ENCODE results near the gene EEF2. TPM values are rescaled to one million over a fixed set of nuclear protein-coding genes. Genes with fewer than 3 reads are reported as not detected.

Gene EEF2
- total RNA-seq, 1 experiment from 2014 or later: 1,124 TPM

GRCh38 chr19:4018140-4018613 is 32.9 kb upstream of the EEF2 start:
- no peaks in the 10 kb centered on the region for H3F3A ChIP-seq (ENCODE audit: low read length, unreplicated experiment)
- no peak for DNase-seq
- H3K4me3 ChIP-seq (ENCODE audit: low read length): no peak overlapping the region
- H3K4me2 ChIP-seq (ENCODE audit: low read length): no peak overlapping the region
- no peaks in the 10 kb centered on the region for H3K9me2 ChIP-seq (replicated peaks; ENCODE audit: low read length)
- no peak for ATAC-seq
- CTCF ChIA-PET: no interaction called here
- TF ChIP-seq EZH2phosphoT487 (IDR thresholded peaks at IDR 0.05; ENCODE audit: borderline replicate concordance, low read length) (no peak), CTCF (conservative IDR thresholded peaks at IDR 0.05; ENCODE audit: low read depth, low read length) (no peak), EZH2 (IDR thresholded peaks at IDR 0.05; ENCODE audit: low read length, unreplicated experiment) (no peak)
- H3K4me1 ChIP-seq (ENCODE audit: insufficient read depth, low read length): no peaks in the 10 kb centered on the region
- intact Hi-C loops (cut with micrococcal nuclease): no loop called here
- H2AFZ ChIP-seq (ENCODE audit: low read length): no peak overlapping the region
- H3K79me2 ChIP-seq (ENCODE audit: low read length): peaks cover 22% of the 10 kb centered on the region
- H3K27me3 ChIP-seq (ENCODE audit: low read length): no peaks in the 10 kb centered on the region
- POLR2A ChIA-PET (ENCODE audit: unreplicated experiment): no interaction called here
- no peaks in the 10 kb centered on the region for H3K36me3 ChIP-seq (ENCODE audit: low read depth, low read length)
- H3K9ac ChIP-seq (ENCODE audit: low read length): no peak overlapping the region
- no peaks in the 10 kb centered on the region for H3K9me3 ChIP-seq (ENCODE audit: low read length)
- BruUV-seq (replicated peaks): no TSS peak
- H4K20me1 ChIP-seq (ENCODE audit: low read length): no peaks in the 10 kb centered on the region
- no peak overlapping the region for H3K27ac ChIP-seq (ENCODE audit: low read length)

- Histone ChIP-seq H3K36me3 (ENCODE audit: low read depth, low read length) (no peaks in the 10 kb centered on the region), H3K9me2 (replicated peaks; ENCODE audit: low read length) (no peaks in the 10 kb centered on the region), H3K4me1 (ENCODE audit: insufficient read depth, low read length) (no peaks in the 10 kb centered on the region), H3K9ac (ENCODE audit: low read length) (no peak overlapping the region), H3F3A (ENCODE audit: low read length, unreplicated experiment) (no peaks in the 10 kb centered on the region), H4K20me1 (ENCODE audit: low read length) (no peaks in the 10 kb centered on the region), H3K27ac (ENCODE audit: low read length) (no peak overlapping the region), H3K79me2 (ENCODE audit: low read length) (peaks cover 21% of the 10 kb centered on the region), H2AFZ (ENCODE audit: low read length) (no peak overlapping the region), H3K4me2 (ENCODE audit: low read length) (no peak overlapping the region), H3K4me3 (ENCODE audit: low read length) (no peak overlapping the region), H3K9me3 (ENCODE audit: low read length) (no peaks in the 10 kb centered on the region), H3K27me3 (ENCODE audit: low read length) (no peaks in the 10 kb centered on the region)
- POLR2A ChIA-PET (ENCODE audit: unreplicated experiment): no interaction called here
- no TSS peak for BruUV-seq (replicated peaks)
- DNase-seq (no peak), ATAC-seq (no peak)
- intact Hi-C loops (cut with micrococcal nuclease): no loop called here
- CTCF ChIA-PET: no interaction called here
- TF ChIP-seq CTCF (conservative IDR thresholded peaks at IDR 0.05; ENCODE audit: low read depth, low read length) (no peak), EZH2 (IDR thresholded peaks at IDR 0.05; ENCODE audit: low read length, unreplicated experiment) (no peak), EZH2phosphoT487 (IDR thresholded peaks at IDR 0.05; ENCODE audit: borderline replicate concordance, low read length) (no peak)
These were observed 31.8 kb upstream of the EEF2 start for GRCh38 chr19:4016903-4017638.

GRCh38 chr19:4016486-4016885 is 31.2 kb upstream of the EEF2 start:
- ATAC-seq: no peak
- BruUV-seq (replicated peaks): no TSS peak
- H3K36me3 ChIP-seq (ENCODE audit: low read depth, low read length): no peaks in the 10 kb centered on the region
- no peak for DNase-seq
- H3K9ac ChIP-seq (ENCODE audit: low read length): no peak overlapping the region
- H4K20me1 ChIP-seq (ENCODE audit: low read length): no peaks in the 10 kb centered on the region
- no peak overlapping the region for H3K4me3 ChIP-seq (ENCODE audit: low read length)
- H3K4me2 ChIP-seq (ENCODE audit: low read length): no peak overlapping the region
- H3K27ac ChIP-seq (ENCODE audit: low read length): no peak overlapping the region
- H3K4me1 ChIP-seq (ENCODE audit: insufficient read depth, low read length): no peaks in the 10 kb centered on the region
- ChIA-PET CTCF (no interaction called here), POLR2A (ENCODE audit: unreplicated experiment) (no interaction called here)
- H3F3A ChIP-seq (ENCODE audit: low read length, unreplicated experiment): no peaks in the 10 kb centered on the region
- peaks cover 18% of the 10 kb centered on the region for H3K79me2 ChIP-seq (ENCODE audit: low read length)
- H3K9me3 ChIP-seq (ENCODE audit: low read length): no peaks in the 10 kb centered on the region
- intact Hi-C loops (cut with micrococcal nuclease): no loop called here
- no peak for TF ChIP-seq EZH2phosphoT487 (IDR thresholded peaks at IDR 0.05; ENCODE audit: borderline replicate concordance, low read length)
- no peak for TF ChIP-seq CTCF (conservative IDR thresholded peaks at IDR 0.05; ENCODE audit: low read depth, low read length)
- no peak for TF ChIP-seq EZH2 (IDR thresholded peaks at IDR 0.05; ENCODE audit: low read length, unreplicated experiment)
- no peaks in the 10 kb centered on the region for H3K27me3 ChIP-seq (ENCODE audit: low read length)
- no peak overlapping the region for H2AFZ ChIP-seq (ENCODE audit: low read length)
- H3K9me2 ChIP-seq (replicated peaks; ENCODE audit: low read length): no peaks in the 10 kb centered on the region

Measured in PC-3 (cell line).